AG04449 (cell line): ENCODE data around the gene PGF.
"Not testable (repeated sequence)": the region's sequence is repeated elsewhere in the genome, so short reads cannot be mapped to it uniquely, and the experiment has no call there.

Source experiments
- CTCF ChIA-PET: fragments of 350-600 bp; formaldehyde crosslinking; extraction: SDS; loops from one replicate; lab custom pipeline; 2021; ENCODE audit warnings: antibody characterized with exemption; lab: Yijun Ruan, JAX
- POLR2A ChIA-PET: fragments of 400-600, 350-600 bp; formaldehyde crosslinking; extraction: SDS; loops from one replicate; lab custom pipeline; 2020; ENCODE audit warnings: antibody characterized with exemption, inconsistent platforms; lab: Yijun Ruan, JAX
- DNase-seq: peaks from one replicate; pipeline ENCODE4 v3.0.0-alpha.2; 2010; ENCODE audit warnings: low read depth, low spot score
- H3K4me3 ChIP-seq: 2 replicates; pipeline ENCODE4 v1.5.1; 2011; ENCODE audit warnings: low read depth, mild to moderate bottlenecking, control low read depth, low read length
- CTCF ChIP-seq: IDR thresholded peaks from one replicate; pipeline ENCODE4 v1.5.1; 2011; ENCODE audit warnings: mild to moderate bottlenecking, moderate library complexity, low read length, control low read depth, inconsistent platforms; ENCODE audit not compliant: insufficient read depth; ENCODE audit errors: missing control alignments

The PGF gene

GRCh38 chr14:74955229-74956026 lies at the start of gene PGF:
Gene PGF, minus strand, starts transcription at chr14:74955597. Its CDS starts 355 bp downstream, at chr14:74955242.
- peak within 1 kb of the TSS; percentile 56 for H3K4me3 ChIP-seq
- no peak for DNase-seq
- no peak for TF ChIP-seq CTCF
- CTCF ChIA-PET = interaction anchor here (0.7 to 11.9 kb wide), 6 partner anchors 9 to 133 kb away, joined by 3 to 182 read pairs (median 4); no protein-coding TSS in a partner anchor
- POLR2A ChIA-PET = interaction anchor here (1.2 kb wide), 1 partner anchor 10 kb away, joined by 3 read pairs; no protein-coding TSS in a partner anchor

GRCh38 chr14:75003250-75004027 lies 48.0 kb upstream of the PGF start:
- POLR2A ChIA-PET = interaction anchor here (0.8 to 1.5 kb wide), 3 partner anchors 8 to 15 kb away, joined by 3 to 7 read pairs (median 6); no protein-coding TSS in a partner anchor
- peak overlapping the region; percentile 96 for H3K4me3 ChIP-seq
- CTCF ChIA-PET = interaction anchor here (0.9 to 2.5 kb wide), 11 partner anchors 9 to 143 kb away, joined by 3 to 9 read pairs (median 4); no protein-coding TSS in a partner anchor
- no peak for DNase-seq
- TF ChIP-seq CTCF = no peak

- TF ChIP-seq CTCF = no peak
- ChIA-PET CTCF (interaction anchor here (0.9 to 2.5 kb wide), 11 partner anchors 10 to 142 kb away, joined by 3 to 9 read pairs (median 4); no protein-coding TSS in a partner anchor), POLR2A (interaction anchor here (0.8 to 1.5 kb wide), 3 partner anchors 9 to 16 kb away, joined by 3 to 7 read pairs (median 6); no protein-coding TSS in a partner anchor)
- peak within 1 kb of the TSS; percentile 96 for H3K4me3 ChIP-seq
- DNase-seq = peak; percentile 61
These were observed 47.2 kb upstream of the PGF start, which contains the start of gene EIF2B2 for GRCh38 chr14:75002392-75003249. Gene EIF2B2, plus strand, starts transcription at chr14:75002921. Its CDS starts 70 bp downstream, at chr14:75002991.

GRCh38 chr14:75001899-75002298 lies 46.5 kb upstream of the PGF start:
- peak overlapping the region; percentile 96; the same call in 1 of the 2 replicates for H3K4me3 ChIP-seq
- ChIA-PET POLR2A (no interaction called here), CTCF (interaction anchor here (0.9 to 2.5 kb wide), 4 partner anchors 22 to 142 kb away, joined by 3 to 9 read pairs (median 4); no protein-coding TSS in a partner anchor)
- no peak for DNase-seq
- TF ChIP-seq CTCF = no peak

GRCh38 chr14:75001261-75001660 lies 45.9 kb upstream of the PGF start:
- CTCF ChIA-PET = interaction anchor here (1.1 to 1.6 kb wide), 2 partner anchors 22 to 55 kb away, joined by 3 to 4 read pairs; no protein-coding TSS in a partner anchor
- no peak overlapping the region for H3K4me3 ChIP-seq
- no peak for DNase-seq
- TF ChIP-seq CTCF = no peak
- POLR2A ChIA-PET = no interaction called here

GRCh38 chr14:74995781-74996180 lies 40.4 kb upstream of the PGF start:
- CTCF ChIA-PET, POLR2A ChIA-PET, DNase-seq, H3K4me3 ChIP-seq: not testable (repeated sequence)

GRCh38 chr14:74994182-74994581 lies 38.8 kb upstream of the PGF start:
- H3K4me3 ChIP-seq, DNase-seq, CTCF ChIA-PET, POLR2A ChIA-PET: not testable (repeated sequence)
